Neural cell (in vitro differentiated cells): ENCODE measurements around the gene ZNF831. TPM values are rescaled to one million over a fixed set of nuclear protein-coding genes. Genes with fewer than 3 reads are reported as not detected.

Source experiments
- H2AFZ ChIP-seq: fragments of 200-600, 300-800 bp; sonication (generic), shearing (Covaris generic); 2 replicates; pipeline ENCODE4 v1.6.0; 2014; ENCODE audit warnings: low read depth, mild to moderate bottlenecking, antibody characterized with exemption, low read length, moderate library complexity
- H3F3A ChIP-seq: fragments of 200-600 bp; shearing (Covaris generic); 2 replicates; pipeline ENCODE4 v1.6.1; 2016; ENCODE audit warnings: mild to moderate bottlenecking, moderate library complexity, mixed read lengths, antibody characterized with exemption, low read length; ENCODE audit not compliant: insufficient read depth, poor library complexity, severe bottlenecking
- H3K27ac ChIP-seq: fragments of 200-600, 300-800 bp; sonication (generic), shearing (Covaris generic); 2 replicates; pipeline ENCODE4 v1.5.1; 2014; ENCODE audit warnings: mild to moderate bottlenecking, low read length, moderate library complexity
- H3K27me3 ChIP-seq: fragments of 300-800, 200-600 bp; sonication (generic), shearing (Covaris generic); 2 replicates; pipeline ENCODE4 v1.6.0; 2014; ENCODE audit warnings: mild to moderate bottlenecking, low read depth, low read length, moderate library complexity; ENCODE audit not compliant: insufficient read depth
- H3K36me3 ChIP-seq: fragments of 300-800, 200-600 bp; sonication (generic), shearing (Covaris generic); 2 replicates; pipeline ENCODE4 v1.5.1; 2014; ENCODE audit warnings: mild to moderate bottlenecking, antibody characterized with exemption, low read length, moderate library complexity; ENCODE audit not compliant: insufficient read depth
- H3K4me2 ChIP-seq: fragments of 300-800, 200-600 bp; sonication (generic), shearing (Covaris generic); 2 replicates; pipeline ENCODE4 v1.6.0; 2014; ENCODE audit warnings: mild to moderate bottlenecking, low read length
- H3K4me3 ChIP-seq: fragments of 300-800, 200-600 bp; sonication (generic), shearing (Covaris generic); 2 replicates; pipeline ENCODE4 v1.5.1; 2014; ENCODE audit warnings: mild to moderate bottlenecking, low read length, moderate library complexity
- H3K79me2 ChIP-seq: fragments of 200-600 bp; shearing (Covaris generic); replicated peaks from 2 replicates; pipeline ENCODE4 v1.6.0; 2014; ENCODE audit warnings: mild to moderate bottlenecking, low read length, moderate library complexity; ENCODE audit not compliant: insufficient read depth
- H3K9ac ChIP-seq: fragments of 300-800, 200-600 bp; sonication (generic), shearing (Covaris generic); 2 replicates; pipeline ENCODE4 v1.6.1; 2016; ENCODE audit warnings: mild to moderate bottlenecking, low read length, mixed read lengths
- H3K9me2 ChIP-seq: fragments of 200-600 bp; shearing (Covaris generic); 2 replicates; pipeline ENCODE4 v1.6.1; 2016; ENCODE audit warnings: mild to moderate bottlenecking, low read length, mixed read lengths; ENCODE audit not compliant: insufficient read depth
- H3K9me3 ChIP-seq: fragments of 200-600, 300-800 bp; sonication (generic), shearing (Covaris generic); 2 replicates; pipeline ENCODE4 v1.6.1; 2016; ENCODE audit warnings: mild to moderate bottlenecking, mixed run types, low read length, moderate library complexity, mixed read lengths
- H4K20me1 ChIP-seq: fragments of 200-600 bp; shearing (Covaris generic); 2 replicates; pipeline ENCODE4 v1.6.1; 2016; ENCODE audit warnings: mild to moderate bottlenecking, mixed run types; ENCODE audit not compliant: insufficient read depth
- CTCF ChIP-seq: fragments of 450-650 bp; IDR thresholded peaks from 2 replicates; pipeline ENCODE4 v1.5.1; 2014; ENCODE audit warnings: antibody characterized with exemption, mild to moderate bottlenecking, moderate library complexity; ENCODE audit not compliant: poor library complexity, severe bottlenecking
- EP300 ChIP-seq: fragments of 450-650 bp; conservative IDR thresholded peaks from 2 replicates; pipeline ENCODE4 v1.6.1; 2014; ENCODE audit warnings: antibody characterized with exemption, mild to moderate bottlenecking, moderate library complexity; ENCODE audit not compliant: poor library complexity, severe bottlenecking
- EZH2 ChIP-seq: fragments of 200-600, 300-800 bp; shearing (Covaris generic), sonication (generic); IDR thresholded peaks from 2 replicates; pipeline ENCODE4 v1.6.1; 2014; ENCODE audit warnings: antibody characterized with exemption, low read length, borderline replicate concordance, mild to moderate bottlenecking; ENCODE audit not compliant: insufficient read depth, poor library complexity, severe bottlenecking
- MXI1 ChIP-seq: fragments of 450-650 bp; conservative IDR thresholded peaks from 2 replicates; pipeline ENCODE4 v1.6.1; 2014; ENCODE audit warnings: antibody characterized with exemption, mild to moderate bottlenecking; ENCODE audit not compliant: poor library complexity, severe bottlenecking
- POLR2AphosphoS5 ChIP-seq: IDR thresholded peaks from 2 replicates; pipeline ENCODE4 v1.6.1; 2012
- RAD21 ChIP-seq: fragments of 450-650 bp; conservative IDR thresholded peaks from 2 replicates; pipeline ENCODE4 v1.6.1; 2014; ENCODE audit warnings: antibody characterized with exemption, mild to moderate bottlenecking, moderate library complexity
- REST ChIP-seq: IDR thresholded peaks from 2 replicates; pipeline ENCODE4 v1.6.1; 2012; ENCODE audit warnings: borderline replicate concordance
- SMC3 ChIP-seq: fragments of 450-650 bp; conservative IDR thresholded peaks from 2 replicates; pipeline ENCODE4 v1.6.1; 2014; ENCODE audit warnings: antibody characterized with exemption, mild to moderate bottlenecking, moderate library complexity; ENCODE audit not compliant: poor library complexity
- TAF1 ChIP-seq: IDR thresholded peaks from 2 replicates; pipeline ENCODE4 v1.6.1; 2012; ENCODE audit warnings: low read depth
- polyA plus RNA-seq: library from polyadenylated mRNA; depleted of rRNA; stranded (reverse); fragments of >200 nt; gene quantifications from 2 replicates; pipeline ENCODE4 v1.2.3, GENCODE V29; 2014

The ZNF831 gene
- polyA plus RNA-seq, 1 donor from 2014 or later, result not detected

- no peaks in the 10 kb centered on the region for H3F3A ChIP-seq
- H3K9me2 ChIP-seq, result no peaks in the 10 kb centered on the region
- TF ChIP-seq EP300 (no peak), CTCF (no peak), SMC3 (no peak), RAD21 (no peak), MXI1 (no peak), EZH2 (no peak), TAF1 (no peak), REST (no peak), POLR2AphosphoS5 (no peak)
- no peaks in the 10 kb centered on the region for H3K27me3 ChIP-seq
- H2AFZ ChIP-seq, result no peak overlapping the region
- H3K9me3 ChIP-seq, result no peaks in the 10 kb centered on the region
- H3K36me3 ChIP-seq, result no peaks in the 10 kb centered on the region
- H4K20me1 ChIP-seq, result no peaks in the 10 kb centered on the region
- no peak overlapping the region for H3K27ac ChIP-seq
- no peak overlapping the region for H3K4me3 ChIP-seq
- no peak overlapping the region for H3K9ac ChIP-seq
- no peaks in the 10 kb centered on the region for H3K79me2 ChIP-seq
- H3K4me2 ChIP-seq, result no peak overlapping the region
Observed at GRCh38 chr20:59231124-59231804, 67.6 kb downstream of the ZNF831 start.

- no peak overlapping the region for H3K27ac ChIP-seq
- H3K9me2 ChIP-seq, result no peaks in the 10 kb centered on the region
- no peaks in the 10 kb centered on the region for H3K27me3 ChIP-seq
- no peaks in the 10 kb centered on the region for H3K9me3 ChIP-seq
- TF ChIP-seq REST (no peak), EP300 (no peak), CTCF (no peak), TAF1 (no peak), RAD21 (no peak), POLR2AphosphoS5 (no peak), EZH2 (no peak), SMC3 (no peak)
- no peak overlapping the region for H3K4me3 ChIP-seq
- H3K79me2 ChIP-seq, result no peaks in the 10 kb centered on the region
- no peaks in the 10 kb centered on the region for H3F3A ChIP-seq
- H2AFZ ChIP-seq, result no peak overlapping the region
- H4K20me1 ChIP-seq, result no peaks in the 10 kb centered on the region
- H3K4me2 ChIP-seq, result no peak overlapping the region
- no peaks in the 10 kb centered on the region for H3K36me3 ChIP-seq
- H3K9ac ChIP-seq, result no peak overlapping the region
Observed at GRCh38 chr20:59232618-59233017, 69.0 kb downstream of the ZNF831 start.
